Esophagus muscularis mucosa (tissue), 4 donors: Measurements from ENCODE around the gene LNPEP.

Experiments
- EP300 ChIP-seq: sonication (generic); formaldehyde crosslinking; IDR thresholded peaks from one replicate; pipeline ENCODE4 v1.6.1; 2017; ENCODE audit warnings: antibody characterized with exemption
- POLR2A ChIP-seq: fragments of 450-650 bp; IDR thresholded peaks from one replicate; pipeline ENCODE4 v1.6.1; 2017; ENCODE audit warnings: antibody characterized with exemption, moderate library complexity, mild to moderate bottlenecking, low read depth
- POLR2AphosphoS5 ChIP-seq, 2 donors: sonication (generic); formaldehyde crosslinking; IDR thresholded peaks; one replicate each; pipeline ENCODE4 v1.6.1; 2017; ENCODE audit warnings: antibody characterized with exemption in 2 of 2
- TF ChIP-seq, protein P1 (sequence below), 3 experiments: fragments of 200-600 bp in 2 of 3; fragments of 450-650 bp in 1 of 3; sonication (generic) in 2 of 3; IDR thresholded peaks; one replicate each; pipeline ENCODE4 v1.5.1; 2017 to 2019; ENCODE audit warnings: antibody characterized with exemption in 3 of 3, mild to moderate bottlenecking in 2 of 3, moderate library complexity in 1 of 3

DNA sequence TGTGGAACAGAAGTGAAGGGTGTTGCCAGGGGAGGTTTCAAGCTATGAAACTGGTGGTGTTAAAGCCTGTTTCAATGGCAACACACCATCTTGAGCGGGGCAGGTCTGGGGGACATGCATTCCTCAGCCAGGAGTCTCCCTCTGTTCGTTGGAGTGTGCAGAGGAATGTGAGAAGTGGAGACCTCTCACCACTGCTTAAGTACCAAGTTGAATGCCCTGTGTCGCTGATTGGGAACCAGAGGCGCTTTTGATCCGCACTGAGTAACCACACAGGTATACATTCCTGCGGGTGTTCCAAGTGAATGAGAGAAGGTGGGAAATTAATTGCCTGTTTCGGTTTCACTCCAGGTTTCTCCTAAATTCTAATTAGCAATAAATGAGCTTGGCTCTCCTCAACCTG lies 107.1 kb downstream of the LNPEP start:
- TF ChIP-seq, protein P1, sequence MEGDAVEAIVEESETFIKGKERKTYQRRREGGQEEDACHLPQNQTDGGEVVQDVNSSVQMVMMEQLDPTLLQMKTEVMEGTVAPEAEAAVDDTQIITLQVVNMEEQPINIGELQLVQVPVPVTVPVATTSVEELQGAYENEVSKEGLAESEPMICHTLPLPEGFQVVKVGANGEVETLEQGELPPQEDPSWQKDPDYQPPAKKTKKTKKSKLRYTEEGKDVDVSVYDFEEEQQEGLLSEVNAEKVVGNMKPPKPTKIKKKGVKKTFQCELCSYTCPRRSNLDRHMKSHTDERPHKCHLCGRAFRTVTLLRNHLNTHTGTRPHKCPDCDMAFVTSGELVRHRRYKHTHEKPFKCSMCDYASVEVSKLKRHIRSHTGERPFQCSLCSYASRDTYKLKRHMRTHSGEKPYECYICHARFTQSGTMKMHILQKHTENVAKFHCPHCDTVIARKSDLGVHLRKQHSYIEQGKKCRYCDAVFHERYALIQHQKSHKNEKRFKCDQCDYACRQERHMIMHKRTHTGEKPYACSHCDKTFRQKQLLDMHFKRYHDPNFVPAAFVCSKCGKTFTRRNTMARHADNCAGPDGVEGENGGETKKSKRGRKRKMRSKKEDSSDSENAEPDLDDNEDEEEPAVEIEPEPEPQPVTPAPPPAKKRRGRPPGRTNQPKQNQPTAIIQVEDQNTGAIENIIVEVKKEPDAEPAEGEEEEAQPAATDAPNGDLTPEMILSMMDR (IDR thresholded peaks at IDR 0.05) = no peak
- TF ChIP-seq EP300 (no peak), POLR2A (no peak), POLR2AphosphoS5 (IDR thresholded peaks at IDR 0.05) (no peak)
